GM21576 (cell line): ENCODE measurements around the gene COL23A1.

Experiments used
- ATAC-seq: cut with Tn5 transposase; IDR thresholded peaks from one replicate; pipeline ENCODE4 v1.9.1; 2021; ENCODE audit warnings: mild to moderate bottlenecking, moderate library complexity; ENCODE audit not compliant: unreplicated experiment

COL23A1 gene

DNA sequence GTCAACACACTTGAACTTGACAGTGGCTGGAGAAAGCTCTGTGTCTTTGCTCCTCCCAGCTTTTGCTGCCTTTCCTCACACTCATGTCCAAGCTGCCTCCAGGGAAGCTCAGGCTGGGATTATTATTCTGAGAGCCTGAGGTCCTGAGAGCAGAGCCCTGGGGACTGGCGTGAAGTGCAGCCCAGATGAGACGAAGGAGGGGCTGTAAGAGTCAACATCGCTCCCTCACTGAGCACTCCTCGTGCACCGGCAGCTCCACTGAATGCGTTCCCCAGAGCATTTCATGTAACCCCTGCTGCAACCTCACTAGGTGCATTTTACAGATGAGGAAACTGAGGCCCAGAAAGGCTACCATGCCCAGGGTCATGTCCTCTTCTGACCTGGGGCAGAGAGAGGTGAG is 294.1 kb downstream of the COL23A1 start:
- ATAC-seq, result no peak

DNA sequence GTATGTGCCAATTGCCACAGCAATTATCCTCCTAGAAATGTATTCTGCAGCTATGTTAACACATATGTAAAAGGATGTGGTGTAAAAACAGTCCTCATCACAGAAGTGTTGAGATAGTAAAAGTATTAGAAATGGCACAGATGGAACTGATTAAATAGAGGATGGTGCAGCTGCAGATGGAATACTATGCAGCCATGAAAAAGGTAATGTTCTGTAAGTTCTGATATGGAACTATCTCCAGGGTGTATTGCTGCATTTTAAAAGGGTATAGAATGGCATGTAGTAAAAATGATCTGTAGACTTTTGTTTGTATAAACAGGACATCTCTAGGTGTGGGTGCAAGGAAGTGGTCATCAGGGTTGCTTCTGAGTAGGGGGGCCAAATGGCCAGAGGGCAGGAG is 294.6 kb downstream of the COL23A1 start:
- no peak for ATAC-seq

DNA sequence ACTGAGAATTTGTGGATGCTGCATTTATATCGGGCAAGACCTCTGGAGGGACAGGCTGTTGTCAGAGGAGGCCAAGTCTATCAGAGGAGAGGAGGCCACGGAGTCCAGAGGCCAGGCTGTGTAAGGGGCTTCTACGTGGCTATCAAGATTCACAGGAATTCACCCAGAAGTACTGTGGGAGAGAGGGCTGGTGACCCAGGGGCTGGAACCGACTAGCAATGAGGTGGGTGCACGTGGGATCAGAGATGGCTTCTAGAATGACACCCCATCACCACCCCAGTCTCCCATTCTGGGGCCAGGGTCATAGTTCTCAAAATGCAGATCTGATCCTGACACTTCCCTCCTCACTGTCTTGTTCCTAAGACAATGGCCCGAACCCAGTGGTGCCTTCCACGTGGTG is 296.4 kb downstream of the COL23A1 start:
- ATAC-seq, result no peak

DNA sequence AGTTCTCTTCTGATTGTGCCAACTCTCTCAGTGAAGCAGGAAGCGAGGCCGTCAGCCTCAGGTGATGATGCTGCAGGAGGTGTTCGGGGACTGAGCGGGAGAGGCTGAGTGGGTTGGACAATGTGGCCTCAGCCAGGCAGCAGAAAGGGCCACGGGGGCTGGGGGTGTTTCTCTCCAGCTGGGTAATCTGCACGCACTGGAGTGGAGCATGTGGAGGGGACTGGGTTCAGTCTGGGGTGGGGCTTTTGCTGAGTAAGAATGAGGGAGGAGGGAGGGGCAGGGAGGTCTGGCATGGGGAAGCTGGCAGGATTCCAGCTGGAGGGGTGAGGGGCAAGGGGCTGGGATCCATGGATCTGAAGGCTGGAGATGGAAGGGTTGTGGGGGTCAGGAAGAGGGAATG is 296.8 kb downstream of the COL23A1 start:
- no peak for ATAC-seq

GRCh38 chr5:178292826-178293205 is 297.4 kb downstream of the COL23A1 start:
- no peak for ATAC-seq

GRCh38 chr5:178291969-178292825 is 298.0 kb downstream of the COL23A1 start:
- ATAC-seq, result no peak

GRCh38 chr5:178291161-178291561 is 299.0 kb downstream of the COL23A1 start:
- no peak for ATAC-seq

DNA sequence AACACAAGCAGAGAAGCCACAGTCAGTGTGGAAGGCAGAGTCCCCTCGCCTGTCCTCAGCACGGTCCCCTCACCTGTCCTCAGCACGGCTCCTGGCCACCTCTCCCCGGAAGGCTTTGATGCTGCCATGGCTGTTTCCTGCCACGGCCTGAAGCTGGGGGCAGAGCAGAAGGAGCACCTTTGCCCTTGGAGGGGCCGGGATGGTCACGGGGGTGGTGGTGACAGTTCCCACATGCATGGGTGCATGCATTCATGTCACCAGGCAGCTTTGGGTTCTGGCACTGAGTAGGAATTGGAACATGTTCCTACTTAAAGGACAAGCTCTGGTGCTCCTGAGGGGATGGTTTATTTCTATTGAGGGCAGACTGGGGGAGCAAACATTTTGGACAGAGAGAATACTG is 299.8 kb downstream of the COL23A1 start:
- ATAC-seq, result no peak

DNA sequence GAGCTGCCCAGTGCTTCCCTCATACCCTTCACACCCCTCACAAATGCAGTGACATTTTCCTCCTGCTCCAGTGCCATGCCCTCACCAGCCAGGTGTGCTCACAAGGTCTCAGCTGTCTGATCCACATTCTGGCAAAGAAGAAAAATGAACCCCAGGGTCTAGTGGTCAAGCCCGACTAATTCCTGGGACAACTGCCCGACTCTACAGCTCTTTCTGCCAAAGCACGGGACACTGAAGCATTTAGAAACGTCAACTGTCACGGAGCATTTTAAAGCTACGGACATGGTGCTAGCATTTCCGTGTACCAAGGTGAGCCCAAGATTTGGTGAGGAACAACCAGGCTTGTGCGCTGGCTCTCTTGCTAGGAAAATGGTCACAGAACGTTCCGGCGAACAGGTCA is 300.8 kb downstream of the COL23A1 start:
- ATAC-seq, result no peak

- no peak for ATAC-seq
Measured at GRCh38 chr5:178288401-178289368, 301.5 kb downstream of the COL23A1 start.

- no peak for ATAC-seq
Measured at GRCh38 chr5:178287791-178288105, 302.4 kb downstream of the COL23A1 start.

DNA sequence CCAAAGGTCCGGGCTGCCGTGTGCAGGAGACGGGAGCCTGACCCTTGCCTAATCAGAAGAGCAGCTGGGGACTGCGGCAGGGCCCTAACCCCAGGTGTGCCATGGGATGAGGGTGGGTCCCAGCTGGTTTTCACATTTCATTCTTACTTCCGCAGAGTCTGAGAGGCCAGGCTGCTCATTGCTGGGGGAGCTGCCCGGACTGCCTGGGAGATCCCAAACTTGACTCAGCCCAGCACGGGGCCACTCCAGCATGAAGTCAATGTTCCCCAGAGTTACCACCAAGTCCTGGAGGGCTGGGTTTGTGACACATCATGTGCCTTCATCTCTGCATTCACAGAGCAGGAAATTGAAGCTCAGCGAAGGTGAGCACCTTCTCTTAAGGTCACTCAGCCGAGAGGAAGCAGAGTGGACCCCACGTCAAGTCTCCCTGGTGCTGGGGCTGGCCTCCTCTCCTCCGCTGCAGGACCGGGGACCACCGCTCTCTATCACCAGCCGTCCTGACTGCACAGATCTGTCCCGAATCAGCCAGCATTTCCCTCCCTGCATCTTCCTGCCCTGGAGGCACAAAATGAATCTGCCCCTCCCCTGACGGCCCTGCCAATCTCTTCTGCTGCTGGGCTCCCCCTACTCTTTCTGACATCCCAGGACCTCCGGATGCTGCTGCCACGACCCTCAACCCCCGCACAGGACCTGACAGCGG is 303.0 kb downstream of the COL23A1 start:
- ATAC-seq, result no peak

GRCh38 chr5:178286226-178287090 is 303.7 kb downstream of the COL23A1 start:
- ATAC-seq, result no peak

DNA sequence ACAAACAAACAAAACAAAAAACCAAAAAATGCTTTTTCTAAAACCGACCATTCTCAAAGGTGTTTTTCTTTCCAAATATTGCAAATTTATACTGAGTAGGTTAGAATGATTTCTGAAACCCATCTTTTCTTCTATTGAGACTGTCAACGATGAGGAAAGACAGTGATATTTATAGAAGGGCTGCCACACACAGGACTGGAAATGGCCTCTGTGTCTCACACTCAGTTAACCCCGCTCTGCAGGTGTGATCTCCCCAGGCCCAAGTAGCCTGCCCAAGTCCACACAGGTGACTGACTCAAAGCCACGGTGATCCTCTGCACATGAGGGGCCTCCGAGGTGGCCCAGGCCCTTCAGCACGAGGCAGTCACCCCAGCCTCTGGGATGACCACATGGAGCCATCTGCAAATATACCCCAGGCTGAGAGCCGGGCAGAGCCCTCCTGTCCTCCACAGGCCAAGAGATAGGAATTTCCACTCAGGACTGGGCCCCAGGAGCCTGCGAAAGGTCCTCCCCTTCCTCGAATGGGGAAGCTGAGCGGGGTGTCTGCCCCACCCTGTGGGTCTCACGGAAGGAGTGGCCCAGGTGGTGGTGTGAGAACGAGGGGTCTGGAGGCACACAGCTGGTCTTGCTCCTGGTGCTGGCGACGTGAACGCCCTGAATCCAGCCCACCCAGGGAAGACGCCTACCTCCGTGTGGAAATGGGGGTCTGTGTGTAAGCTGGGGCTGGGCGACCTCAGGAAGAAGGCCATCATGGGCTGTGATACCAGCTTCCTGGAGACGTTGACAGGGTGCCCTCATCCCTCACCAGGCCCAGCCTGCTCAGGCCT is 304.6 kb downstream of the COL23A1 start:
- no peak for ATAC-seq

GRCh38 chr5:178284996-178285395 is 305.2 kb downstream of the COL23A1 start:
- no peak for ATAC-seq

- no peak for ATAC-seq
Measured at GRCh38 chr5:178284093-178284675, 306.0 kb downstream of the COL23A1 start.

DNA sequence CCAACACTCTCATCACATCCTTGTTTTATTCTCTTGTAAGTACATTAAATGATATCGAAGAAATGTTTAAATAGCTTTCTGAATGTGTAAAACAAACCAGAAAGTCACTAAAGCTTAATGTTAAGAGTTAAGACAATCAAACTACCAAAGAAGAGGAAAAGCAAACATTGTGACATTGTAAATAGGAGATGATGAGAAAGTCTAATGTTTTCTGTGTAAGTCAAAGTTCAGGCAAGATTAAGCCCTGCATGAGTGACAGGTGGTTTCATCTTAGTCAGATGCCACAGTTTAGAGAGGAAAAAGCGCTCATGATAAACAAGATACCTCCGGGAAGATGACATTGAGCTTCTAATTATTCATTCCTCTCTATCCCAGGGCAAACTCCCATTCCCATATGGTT is 306.7 kb downstream of the COL23A1 start:
- ATAC-seq, result no peak

DNA sequence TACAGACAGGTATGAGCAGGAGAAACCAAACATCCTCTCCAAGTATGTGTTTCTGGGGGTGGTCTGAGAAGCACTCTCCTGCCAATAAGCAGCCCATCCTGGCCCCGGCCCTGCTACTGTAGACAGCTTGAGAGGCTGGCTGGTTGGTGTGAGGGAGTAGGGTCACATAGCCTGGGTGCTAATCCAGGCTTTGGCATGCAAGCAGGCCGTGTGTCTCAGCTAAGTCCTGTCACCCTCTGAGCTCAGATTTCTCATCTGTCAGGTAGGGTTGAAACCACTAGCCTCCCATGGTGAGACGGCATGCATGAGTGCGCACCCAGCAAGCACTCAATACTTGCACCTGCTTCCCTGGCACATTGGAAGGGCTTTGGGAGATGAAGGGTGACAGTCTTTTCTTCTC is 307.8 kb downstream of the COL23A1 start:
- ATAC-seq, result no peak

DNA sequence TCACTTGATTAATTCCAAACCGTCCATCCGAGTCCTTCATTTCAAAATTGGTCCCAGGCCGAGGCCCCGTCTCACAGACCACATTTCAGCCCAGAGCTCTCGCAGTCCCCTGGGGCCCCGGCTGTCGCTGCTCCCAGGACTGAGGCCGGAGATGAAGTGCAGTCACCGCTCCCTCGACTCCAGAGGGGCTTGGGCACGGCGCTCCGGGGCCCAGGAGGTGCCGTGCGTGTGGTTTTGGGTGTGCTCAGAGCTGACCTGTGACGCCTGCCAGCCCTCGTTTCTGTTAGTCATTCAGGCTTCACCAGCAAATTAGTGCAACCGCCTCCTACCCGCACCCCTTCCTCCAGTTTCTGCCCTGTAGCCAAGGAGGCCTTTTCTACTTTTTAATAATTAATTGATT is 308.9 kb downstream of the COL23A1 start:
- ATAC-seq, result no peak
